Measurements from ENCODE around the gene EIF4EBP2. TPM values are rescaled to one million over a fixed set of nuclear protein-coding genes. Genes with fewer than 3 reads are reported as not detected.

Gene EIF4EBP2
- total and polyA plus RNA-seq, 3 donors from 2014 or later: 41.2 to 50.8 (median 50.7) TPM

- WGBS, 2 donors: 88 to 90% methylated on average over 2 of the region's 2 CpGs
- H3K36me3 ChIP-seq (ENCODE audit: low read depth, missing control alignments): no peaks in the 10 kb centered on the region
- intact Hi-C loops (cut with DNase I; ENCODE audit: low total_unique reads): loop anchor here (10.0 kb wide), 1 partner anchor 79 kb away; no protein-coding TSS in a partner anchor
Observed at GRCh38 chr10:70465832-70466231, 61.9 kb downstream of the EIF4EBP2 start.

GRCh38 chr10:70466951-70467350 lies 63.0 kb downstream of the EIF4EBP2 start:
- no peak for DNase-seq
- Histone ChIP-seq H3K4me1 (no peaks in the 10 kb centered on the region), H3K27ac (no peak overlapping the region), H3K36me3 (ENCODE audit: low read depth, missing control alignments) (no peaks in the 10 kb centered on the region), H3K27me3 (no peaks in the 10 kb centered on the region), H3K4me3 (no peak overlapping the region), H3K9me3 (no peaks in the 10 kb centered on the region)
- intact Hi-C loops (cut with DNase I; ENCODE audit: low total_unique reads): loop anchor here (10.0 kb wide), 1 partner anchor 78 kb away; no protein-coding TSS in a partner anchor
- WGBS, 2 donors: 81 to 96% methylated on average over 3 of the region's 3 CpGs
- no peak for TF ChIP-seq POLR2A (IDR thresholded peaks at IDR 0.05)
- TF ChIP-seq CTCF (IDR thresholded peaks at IDR 0.05): no peak

More at GRCh38 chr10:70465832-70466231, 61.9 kb downstream of the EIF4EBP2 start:
- no peak overlapping the region for H3K27ac ChIP-seq
- no peak for TF ChIP-seq CTCF (IDR thresholded peaks at IDR 0.05)
- no peaks in the 10 kb centered on the region for H3K4me1 ChIP-seq
- no peak overlapping the region for H3K4me3 ChIP-seq
- no peak for DNase-seq
- no peaks in the 10 kb centered on the region for H3K9me3 ChIP-seq
- H3K27me3 ChIP-seq: no peaks in the 10 kb centered on the region

- Histone ChIP-seq H3K9me3 (no peaks in the 10 kb centered on the region), H3K4me3 (no peak overlapping the region), H3K36me3 (ENCODE audit: low read depth, missing control alignments) (no peaks in the 10 kb centered on the region), H3K27ac (no peak overlapping the region), H3K27me3 (no peaks in the 10 kb centered on the region), H3K4me1 (peaks cover 8% of the 10 kb centered on the region)
- TF ChIP-seq CTCF (IDR thresholded peaks at IDR 0.05) (no peak), POLR2A (IDR thresholded peaks at IDR 0.05) (no peak)
- no peak for DNase-seq
- intact Hi-C loops (cut with DNase I; ENCODE audit: low total_unique reads): no loop called here
- WGBS, 2 donors: 89 to 91% methylated on average over 8 of the region's 8 CpGs
Observed at GRCh38 chr10:70472799-70473454, 69.0 kb downstream of the EIF4EBP2 start.

- TF ChIP-seq POLR2A (IDR thresholded peaks at IDR 0.05) (no peak), CTCF (IDR thresholded peaks at IDR 0.05) (no peak)
- DNase-seq: no peak
- WGBS, 2 donors: 97 to 100% methylated on average over 2 of the region's 2 CpGs
- Histone ChIP-seq H3K4me3 (no peak overlapping the region), H3K36me3 (ENCODE audit: low read depth, missing control alignments) (no peaks in the 10 kb centered on the region), H3K27me3 (no peaks in the 10 kb centered on the region), H3K9me3 (no peaks in the 10 kb centered on the region), H3K4me1 (peaks cover 16% of the 10 kb centered on the region), H3K27ac (no peak overlapping the region)
- intact Hi-C loops (cut with DNase I; ENCODE audit: low total_unique reads): no loop called here
Observed at GRCh38 chr10:70474780-70475179, 70.8 kb downstream of the EIF4EBP2 start.

GRCh38 chr10:70475661-70476060 lies 71.7 kb downstream of the EIF4EBP2 start:
- H3K4me1 ChIP-seq: peaks cover 25% of the 10 kb centered on the region
- no peak for TF ChIP-seq CTCF (IDR thresholded peaks at IDR 0.05)
- no peak for TF ChIP-seq POLR2A (IDR thresholded peaks at IDR 0.05)
- no peaks in the 10 kb centered on the region for H3K36me3 ChIP-seq (ENCODE audit: low read depth, missing control alignments)
- H3K27me3 ChIP-seq: no peaks in the 10 kb centered on the region
- 90 to 91% methylated on average over 8 of the region's 8 CpGs for WGBS, 2 donors
- H3K4me3 ChIP-seq: no peak overlapping the region
- H3K27ac ChIP-seq: no peak overlapping the region
- intact Hi-C loops (cut with DNase I; ENCODE audit: low total_unique reads): no loop called here
- H3K9me3 ChIP-seq: no peaks in the 10 kb centered on the region
- DNase-seq: no peak
